ENCODE data around the gene HOXB5. TPM values are rescaled to one million over a fixed set of nuclear protein-coding genes. Genes with fewer than 3 reads are reported as not detected.

Gene HOXB5
- total RNA-seq, 1 donor from 2014 or later, result not detected

- no peak for DNase-seq (ENCODE audit: low read depth in 2 of 2)
Measured at GRCh38 chr17:48629411-48629759, 35.8 kb upstream of the HOXB5 start.

- DNase-seq (ENCODE audit: low read depth in 2 of 2), result no peak
Measured at GRCh38 chr17:48628649-48629410, 35.3 kb upstream of the HOXB5 start.

- DNase-seq (ENCODE audit: low read depth in 2 of 2), result no peak
Measured at GRCh38 chr17:48627623-48628521, 34.3 kb upstream of the HOXB5 start.

- no peak for DNase-seq (ENCODE audit: low read depth in 2 of 2)
Measured at GRCh38 chr17:48627118-48627597, 33.6 kb upstream of the HOXB5 start.

- peak in 1 of 2 donors; percentile 26 for DNase-seq (ENCODE audit: low read depth in 2 of 2)
Measured at GRCh38 chr17:48626245-48627117, 32.9 kb upstream of the HOXB5 start, which contains the start of gene HOXB9. Gene HOXB9 (minus strand): TSS chr17:48626358. CDS start chr17:48626269, 89 bp downstream.

- DNase-seq (ENCODE audit: low read depth in 2 of 2), result peak in 1 of 2 donors; percentile 41
Measured at GRCh38 chr17:48625495-48626244, 32.1 kb upstream of the HOXB5 start.

GRCh38 chr17:48624544-48625494 lies 31.2 kb upstream of the HOXB5 start:
- DNase-seq (ENCODE audit: low read depth in 2 of 2), result peak in 1 of 2 donors; percentile 48

GRCh38 chr17:48624118-48624517 lies 30.5 kb upstream of the HOXB5 start:
- DNase-seq (ENCODE audit: low read depth in 2 of 2), result no peak

- no peak for DNase-seq (ENCODE audit: low read depth in 2 of 2)
Measured at GRCh38 chr17:48623583-48623982, 30.0 kb upstream of the HOXB5 start.

- DNase-seq (ENCODE audit: low read depth in 2 of 2), result no peak
Measured at GRCh38 chr17:48622857-48623256, 29.3 kb upstream of the HOXB5 start.

GRCh38 chr17:48621410-48622392 lies 28.1 kb upstream of the HOXB5 start:
- no peak for DNase-seq (ENCODE audit: low read depth in 2 of 2)

GRCh38 chr17:48620461-48621139 lies 27.0 kb upstream of the HOXB5 start:
- DNase-seq (ENCODE audit: low read depth in 2 of 2), result no peak

- no peak for DNase-seq (ENCODE audit: low read depth in 2 of 2)
Measured at GRCh38 chr17:48619826-48620449, 26.4 kb upstream of the HOXB5 start.

- DNase-seq (ENCODE audit: low read depth in 2 of 2), result peak; percentile 80 to 87
Measured at GRCh38 chr17:48618256-48618896, 24.8 kb upstream of the HOXB5 start.

GRCh38 chr17:48617471-48618255 lies 24.1 kb upstream of the HOXB5 start:
- DNase-seq (ENCODE audit: low read depth in 2 of 2), result no peak
